Activated T-helper 17 cell treated with anti-CD3 and anti-CD28 coated beads, Interleukin-2, amount 50 U/mL, for 72 hours (primary cell): ENCODE measurements around the gene HDGF. TPM values are rescaled to one million over a fixed set of nuclear protein-coding genes. Genes with fewer than 3 reads are reported as not detected.
"Not testable (repeated sequence)": the region's sequence is repeated elsewhere in the genome, so short reads cannot be mapped to it uniquely, and the experiment has no call there.

Experiments used
- ATAC-seq: fragments of 150-1000 bp; cut with Tn5 transposase; replicated peaks from 2 replicates; pipeline ENCODE4 v1.10.0; 2021; ENCODE audit warnings: mild to moderate bottlenecking, moderate library complexity
- H3K27ac Mint-ChIP-seq: one replicate; pipeline ENCODE4 v1.8.0; 2022; ENCODE audit warnings: mixed read lengths
- H3K27me3 Mint-ChIP-seq: one replicate; pipeline ENCODE4 v1.8.0; 2022; ENCODE audit warnings: mixed read lengths
- H3K36me3 Mint-ChIP-seq: one replicate; pipeline ENCODE4 v1.8.0; 2022; ENCODE audit warnings: low read depth, mild to moderate bottlenecking, mixed read lengths
- H3K4me1 Mint-ChIP-seq: one replicate; pipeline ENCODE4 v1.8.0; 2022; ENCODE audit warnings: mixed read lengths
- H3K4me3 Mint-ChIP-seq: one replicate; pipeline ENCODE4 v1.8.0; 2022; ENCODE audit warnings: mild to moderate bottlenecking, mixed read lengths
- H3K9me3 Mint-ChIP-seq: one replicate; pipeline ENCODE4 v1.8.0; 2022; ENCODE audit warnings: mixed read lengths
- total RNA-seq, 2 donors: library from RNA; stranded (reverse); gene quantifications; one replicate each; pipeline ENCODE4 v1.2.3, GENCODE V29; 2022

Gene HDGF
- total RNA-seq, 2 donors from 2014 or later: 270 to 361 TPM

- Mint-ChIP-seq H3K27me3 (no peaks in the 10 kb centered on the region), H3K27ac (peak overlapping the region; percentile 0), H3K4me1 (peaks cover 56% of the 10 kb centered on the region), H3K9me3 (no peaks in the 10 kb centered on the region), H3K36me3 (peaks cover 88% of the 10 kb centered on the region), H3K4me3 (peak overlapping the region; percentile 23)
- peak; percentile 56 for ATAC-seq
Observed at GRCh38 chr1:156773607-156774006, 22.1 kb upstream of the HDGF start.

GRCh38 chr1:156772728-156773497 is 21.4 kb upstream of the HDGF start:
- peak overlapping the region; percentile 23 for H3K4me3 Mint-ChIP-seq
- no peak for ATAC-seq
- peaks cover 54% of the 10 kb centered on the region for H3K4me1 Mint-ChIP-seq
- H3K27ac Mint-ChIP-seq: peak overlapping the region; percentile 10
- no peaks in the 10 kb centered on the region for H3K9me3 Mint-ChIP-seq
- peaks cover 86% of the 10 kb centered on the region for H3K36me3 Mint-ChIP-seq
- H3K27me3 Mint-ChIP-seq: no peaks in the 10 kb centered on the region

GRCh38 chr1:156772222-156772621 is 20.7 kb upstream of the HDGF start:
- Mint-ChIP-seq H3K9me3 (no peaks in the 10 kb centered on the region), H3K36me3 (peaks cover 80% of the 10 kb centered on the region), H3K27ac (peak overlapping the region; percentile 10), H3K27me3 (no peaks in the 10 kb centered on the region), H3K4me1 (peaks cover 54% of the 10 kb centered on the region), H3K4me3 (no peak overlapping the region)
- ATAC-seq: no peak

GRCh38 chr1:156768610-156769295 is 17.3 kb upstream of the HDGF start:
- H3K4me3 Mint-ChIP-seq: no peak overlapping the region
- no peak for ATAC-seq
- no peaks in the 10 kb centered on the region for H3K9me3 Mint-ChIP-seq
- H3K27ac Mint-ChIP-seq: no peak overlapping the region
- peaks cover 54% of the 10 kb centered on the region for H3K36me3 Mint-ChIP-seq
- no peaks in the 10 kb centered on the region for H3K27me3 Mint-ChIP-seq
- H3K4me1 Mint-ChIP-seq: peaks cover 47% of the 10 kb centered on the region

GRCh38 chr1:156767879-156768604 is 16.6 kb upstream of the HDGF start:
- H3K36me3 Mint-ChIP-seq: peaks cover 47% of the 10 kb centered on the region

GRCh38 chr1:156767101-156767878 is 15.8 kb upstream of the HDGF start, which contains the start of gene PRCC:
Gene PRCC, plus strand, starts transcription at chr1:156767535. Its CDS starts 237 bp downstream, at chr1:156767772.
- Mint-ChIP-seq H3K4me1 (peaks cover 33% of the 10 kb centered on the region), H3K4me3 (no peak within 1 kb of the TSS), H3K27me3 (no peaks in the 10 kb centered on the region), H3K9me3 (no peaks in the 10 kb centered on the region), H3K36me3 (peaks cover 40% of the 10 kb centered on the region), H3K27ac (no peak within 1 kb of the TSS)
- peak; percentile 94 for ATAC-seq

More at GRCh38 chr1:156767879-156768604, 16.6 kb upstream of the HDGF start:
- Mint-ChIP-seq H3K9me3 (no peaks in the 10 kb centered on the region), H3K27me3 (no peaks in the 10 kb centered on the region), H3K4me1 (peaks cover 40% of the 10 kb centered on the region), H3K27ac (no peak overlapping the region), H3K4me3 (no peak overlapping the region)
- peak; percentile 16 for ATAC-seq

- Mint-ChIP-seq H3K27ac (no peak overlapping the region), H3K4me1 (peaks cover 30% of the 10 kb centered on the region), H3K36me3 (peaks cover 33% of the 10 kb centered on the region), H3K27me3 (no peaks in the 10 kb centered on the region), H3K9me3 (no peaks in the 10 kb centered on the region), H3K4me3 (no peak overlapping the region)
- peak; percentile 3 for ATAC-seq
Observed at GRCh38 chr1:156766298-156767100, 15.0 kb upstream of the HDGF start.

GRCh38 chr1:156765666-156766065 is 14.2 kb upstream of the HDGF start:
- H3K4me1 Mint-ChIP-seq: peaks cover 22% of the 10 kb centered on the region
- H3K27me3 Mint-ChIP-seq: no peaks in the 10 kb centered on the region
- ATAC-seq: no peak
- H3K4me3 Mint-ChIP-seq: no peak overlapping the region
- no peak overlapping the region for H3K27ac Mint-ChIP-seq
- peaks cover 25% of the 10 kb centered on the region for H3K36me3 Mint-ChIP-seq
- no peaks in the 10 kb centered on the region for H3K9me3 Mint-ChIP-seq

- H3K36me3 Mint-ChIP-seq: peaks cover 20% of the 10 kb centered on the region
Observed at GRCh38 chr1:156765136-156765535, 13.7 kb upstream of the HDGF start.

GRCh38 chr1:156760796-156761104 is 9.3 kb upstream of the HDGF start:
- H3K36me3 Mint-ChIP-seq: no peaks in the 10 kb centered on the region
- H3K27ac Mint-ChIP-seq: no peak overlapping the region
- H3K27me3 Mint-ChIP-seq: no peaks in the 10 kb centered on the region
- ATAC-seq: no peak
- no peaks in the 10 kb centered on the region for H3K9me3 Mint-ChIP-seq
- no peaks in the 10 kb centered on the region for H3K4me1 Mint-ChIP-seq
- H3K4me3 Mint-ChIP-seq: no peak overlapping the region

More at GRCh38 chr1:156765136-156765535, 13.7 kb upstream of the HDGF start:
- H3K4me1 Mint-ChIP-seq: peaks cover 20% of the 10 kb centered on the region
- H3K4me3 Mint-ChIP-seq, H3K27me3 Mint-ChIP-seq, H3K9me3 Mint-ChIP-seq, H3K27ac Mint-ChIP-seq, ATAC-seq: not testable (repeated sequence)

- Mint-ChIP-seq H3K27ac (no peak overlapping the region), H3K4me3 (no peak overlapping the region), H3K27me3 (no peaks in the 10 kb centered on the region), H3K36me3 (no peaks in the 10 kb centered on the region), H3K4me1 (no peaks in the 10 kb centered on the region), H3K9me3 (no peaks in the 10 kb centered on the region)
- ATAC-seq: no peak
Observed at GRCh38 chr1:156760092-156760795, 8.8 kb upstream of the HDGF start.

- not testable (repeated sequence) for ATAC-seq, H3K4me3 Mint-ChIP-seq, H3K4me1 Mint-ChIP-seq, H3K9me3 Mint-ChIP-seq, H3K27ac Mint-ChIP-seq, H3K36me3 Mint-ChIP-seq, H3K27me3 Mint-ChIP-seq
Observed at GRCh38 chr1:156757572-156758253, 6.2 kb upstream of the HDGF start.

- Mint-ChIP-seq H3K36me3 (peaks cover 4% of the 10 kb centered on the region), H3K27ac (no peak overlapping the region), H3K9me3 (no peaks in the 10 kb centered on the region), H3K4me3 (no peak overlapping the region), H3K27me3 (no peaks in the 10 kb centered on the region), H3K4me1 (peaks cover 4% of the 10 kb centered on the region)
- no peak for ATAC-seq
Observed at GRCh38 chr1:156756355-156756754, 4.9 kb upstream of the HDGF start.
